Panc1 (cell line): Measurements from ENCODE around the gene MCEE.

ENCODE experiments used
- CTCF ChIP-seq: fragments of 450-650 bp; IDR thresholded peaks from 2 replicates; pipeline ENCODE4 v1.5.1; 2017; ENCODE audit warnings: mild to moderate bottlenecking
- POLR2AphosphoS5 ChIP-seq: IDR thresholded peaks from 2 replicates; pipeline ENCODE4 v1.6.1; 2012; ENCODE audit warnings: mild to moderate bottlenecking, low read depth, low read length, moderate library complexity
- REST ChIP-seq, 2 experiments: IDR thresholded peaks; 2 replicates each; pipeline ENCODE4 v1.6.1; 2011 to 2012; ENCODE audit warnings: low read depth in 2 of 2, control low read depth in 1 of 2, low read length in 1 of 2, mild to moderate bottlenecking in 1 of 2, moderate library complexity in 1 of 2; ENCODE audit not compliant: insufficient read depth in 1 of 2
- SIN3A ChIP-seq: IDR thresholded peaks from 2 replicates; pipeline ENCODE4 v1.6.1; 2012; ENCODE audit warnings: low read depth, mild to moderate bottlenecking, low read length, moderate library complexity, borderline replicate concordance; ENCODE audit not compliant: insufficient read depth
- TCF7L2 ChIP-seq: IDR thresholded peaks from 2 replicates; pipeline ENCODE4 v1.6.1; 2011; ENCODE audit warnings: mild to moderate bottlenecking, low read depth, low read length, inconsistent platforms

- TF ChIP-seq CTCF (no peak), POLR2AphosphoS5 (no peak), REST (IDR thresholded peaks at IDR 0.05; ENCODE audit: insufficient read depth in 1 of 2, low read depth in 2 of 2, low read length in 1 of 2) (no peak), SIN3A (no peak), TCF7L2 (no peak)
Measured at GRCh38 chr2:71108091-71108490, 21.9 kb downstream of the MCEE start.
